ENCODE data around the gene LRCH1.

Gene LRCH1, protein sequence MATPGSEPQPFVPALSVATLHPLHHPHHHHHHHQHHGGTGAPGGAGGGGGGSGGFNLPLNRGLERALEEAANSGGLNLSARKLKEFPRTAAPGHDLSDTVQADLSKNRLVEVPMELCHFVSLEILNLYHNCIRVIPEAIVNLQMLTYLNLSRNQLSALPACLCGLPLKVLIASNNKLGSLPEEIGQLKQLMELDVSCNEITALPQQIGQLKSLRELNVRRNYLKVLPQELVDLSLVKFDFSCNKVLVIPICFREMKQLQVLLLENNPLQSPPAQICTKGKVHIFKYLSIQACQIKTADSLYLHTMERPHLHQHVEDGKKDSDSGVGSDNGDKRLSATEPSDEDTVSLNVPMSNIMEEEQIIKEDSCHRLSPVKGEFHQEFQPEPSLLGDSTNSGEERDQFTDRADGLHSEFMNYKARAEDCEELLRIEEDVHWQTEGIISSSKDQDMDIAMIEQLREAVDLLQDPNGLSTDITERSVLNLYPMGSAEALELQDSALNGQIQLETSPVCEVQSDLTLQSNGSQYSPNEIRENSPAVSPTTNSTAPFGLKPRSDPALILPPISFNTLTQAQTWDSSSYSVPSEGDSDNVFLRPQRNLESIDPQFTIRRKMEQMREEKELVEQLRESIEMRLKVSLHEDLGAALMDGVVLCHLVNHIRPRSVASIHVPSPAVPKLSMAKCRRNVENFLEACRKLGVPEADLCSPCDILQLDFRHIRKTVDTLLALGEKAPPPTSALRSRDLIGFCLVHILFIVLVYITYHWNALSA

DNA sequence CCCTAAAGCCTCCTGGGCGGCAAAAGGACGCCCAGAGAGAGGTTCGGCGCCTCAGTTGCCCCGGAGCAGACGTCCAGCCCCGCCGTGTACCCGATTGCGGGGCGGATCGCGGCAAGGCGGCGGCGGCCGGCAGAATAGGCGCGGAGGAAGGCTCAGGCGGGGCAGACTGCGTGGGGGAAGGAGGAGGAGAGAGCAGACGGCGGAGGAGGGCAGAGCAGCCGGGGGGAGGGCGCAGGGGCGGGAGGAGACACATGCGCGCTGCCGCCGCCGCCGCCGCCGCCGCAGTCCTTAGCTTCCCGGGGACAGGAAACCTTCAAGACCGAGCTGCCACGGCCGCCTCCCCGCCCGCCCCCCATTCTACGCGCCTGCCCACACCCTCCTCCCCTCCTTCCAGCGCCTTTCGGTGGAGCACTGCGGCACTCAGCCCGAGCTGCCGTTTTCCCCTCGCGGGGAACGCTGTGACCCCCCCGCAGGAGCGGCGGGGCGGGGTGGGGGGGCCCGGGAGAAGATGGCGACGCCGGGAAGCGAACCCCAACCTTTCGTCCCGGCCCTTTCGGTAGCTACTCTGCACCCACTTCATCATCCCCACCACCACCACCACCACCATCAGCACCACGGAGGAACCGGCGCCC, at the start of gene LRCH1:
Gene LRCH1, plus strand, starts transcription at position 282 of the 632 bp plus-strand sequence. Its CDS starts 227 bp downstream, at position 509.
- peak; percentile 85 to 89 for DNase-seq

DNA sequence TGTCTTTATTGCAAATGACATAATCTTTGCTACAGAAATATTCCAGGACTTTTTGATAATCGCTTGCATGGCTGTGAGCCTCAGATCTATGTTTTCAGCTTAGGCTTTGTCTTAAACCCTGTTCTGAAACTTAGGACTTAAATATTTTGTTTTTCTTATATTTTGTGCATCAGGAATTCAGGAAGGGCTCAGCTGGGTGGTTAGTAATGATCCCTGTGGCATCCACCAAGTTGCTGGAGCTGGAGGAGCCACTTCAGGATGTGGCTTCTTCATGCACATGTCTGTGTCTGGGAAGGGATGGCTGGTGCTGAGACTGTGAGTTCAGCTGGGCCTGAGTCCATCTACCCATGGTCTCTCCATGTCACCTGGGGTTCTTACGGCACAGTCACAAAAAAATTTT, 48.9 kb upstream of the LRCH1 start:
- no peak for DNase-seq

DNA sequence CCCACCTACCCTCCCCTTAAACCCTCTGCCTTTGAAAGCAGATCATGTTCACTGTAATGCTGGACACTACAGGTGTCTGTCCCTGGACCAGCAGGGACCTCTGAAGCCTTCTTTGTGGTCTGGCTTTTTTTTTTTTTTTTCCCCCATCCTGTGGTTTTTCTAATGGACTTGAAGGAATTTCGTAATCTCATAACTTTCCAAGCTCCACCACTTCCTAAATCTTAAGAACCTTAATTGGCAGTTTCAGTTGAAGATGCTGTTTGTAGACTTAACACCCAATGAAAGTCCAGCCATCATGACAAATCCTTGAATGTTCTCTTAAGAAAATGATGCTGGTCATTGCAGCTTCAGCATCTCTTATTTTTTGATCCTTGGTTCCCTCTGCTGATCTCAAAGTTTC, 45.0 kb upstream of the LRCH1 start:
- DNase-seq: no peak

DNA sequence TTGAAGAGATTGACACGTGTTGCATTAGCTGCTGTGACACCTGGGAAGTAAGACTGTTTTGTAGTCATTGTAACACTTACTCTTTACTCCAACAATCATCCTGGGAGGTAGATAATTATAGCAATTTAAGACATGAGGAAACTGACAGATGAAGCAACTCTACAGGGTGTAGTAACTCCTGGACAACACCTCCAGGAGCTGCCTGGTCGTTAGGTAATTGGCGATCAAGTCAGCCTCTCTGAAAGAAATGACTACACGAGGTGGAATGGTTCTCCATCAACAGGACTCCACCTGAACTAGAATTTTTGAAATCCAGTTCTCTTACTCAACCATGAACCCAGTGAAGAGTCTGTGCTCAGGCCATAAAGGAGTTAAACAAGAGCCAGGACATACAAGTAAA, 43.0 kb upstream of the LRCH1 start:
- DNase-seq: no peak

DNA sequence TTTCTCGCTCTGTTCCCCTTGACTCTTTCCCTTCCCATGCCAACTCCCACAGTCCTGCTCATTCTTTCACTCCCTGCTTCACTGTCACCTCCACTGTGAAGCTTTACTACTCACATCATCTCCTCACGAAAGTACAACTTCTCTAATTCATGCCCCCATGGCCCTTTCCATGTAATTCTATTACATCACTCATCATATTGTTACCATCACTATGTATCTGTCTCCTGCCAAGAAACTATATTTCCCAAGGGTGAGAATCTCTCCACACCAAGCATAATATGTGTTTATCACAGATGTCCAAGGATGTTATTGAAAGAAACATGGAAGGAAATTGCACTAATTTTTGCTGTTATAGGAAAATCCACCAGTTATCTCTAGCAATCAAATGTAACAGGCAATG, 37.2 kb upstream of the LRCH1 start:
- no peak for DNase-seq

DNA sequence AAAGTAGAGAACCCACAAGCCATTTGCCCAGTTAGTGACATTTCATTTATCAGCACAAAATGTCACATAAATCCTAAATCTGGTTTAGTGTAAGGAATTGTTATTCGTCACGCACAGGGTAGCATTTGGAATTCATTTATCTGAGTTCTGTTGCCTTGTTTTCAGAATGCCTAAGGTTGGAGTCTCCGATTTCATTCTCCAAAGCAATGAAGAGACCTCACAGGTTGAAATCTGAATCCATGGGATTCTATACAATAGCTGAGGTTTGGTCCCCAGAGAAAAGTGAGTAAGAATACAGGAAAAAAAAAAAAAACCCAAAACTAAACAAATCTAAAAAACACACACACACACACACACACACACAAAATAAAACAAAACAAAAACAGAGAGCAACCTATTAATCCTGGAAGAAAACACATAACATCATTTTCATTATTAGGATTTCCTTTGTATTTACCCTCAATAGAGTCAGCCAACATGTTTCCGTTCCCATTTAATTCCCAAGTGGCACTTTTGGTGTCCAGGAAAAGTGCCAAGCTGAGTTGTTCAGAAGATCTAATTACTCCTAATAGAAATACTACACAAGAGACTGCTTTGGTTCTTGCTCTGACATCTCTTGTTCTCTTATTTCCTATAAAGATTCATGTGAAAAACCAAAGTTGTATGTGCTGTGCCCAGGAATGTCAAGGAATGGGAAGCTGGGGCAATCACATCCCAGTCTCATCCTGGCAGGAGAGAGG, 36.2 kb upstream of the LRCH1 start:
- no peak for DNase-seq

DNA sequence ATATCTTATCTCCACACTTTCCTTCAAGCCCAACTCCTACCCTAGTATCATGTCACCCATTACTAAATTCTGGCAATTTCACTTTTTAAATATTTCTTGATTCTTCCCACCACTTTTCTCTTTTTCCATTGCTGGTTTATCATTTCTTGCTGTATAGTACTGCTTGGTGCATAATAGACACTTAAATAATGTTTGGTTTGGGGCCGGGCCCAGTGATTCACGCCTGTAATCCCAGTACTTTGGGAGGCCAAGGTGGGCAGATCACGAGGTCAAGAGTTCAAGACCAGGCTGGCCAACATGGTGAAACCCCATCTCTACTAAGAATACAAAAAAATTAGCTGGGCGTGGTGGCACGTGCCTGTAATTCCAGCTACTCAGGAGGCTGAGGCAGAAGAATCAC, 35.2 kb upstream of the LRCH1 start:
- peak in 1 of 2 donors; percentile 3 for DNase-seq

DNA sequence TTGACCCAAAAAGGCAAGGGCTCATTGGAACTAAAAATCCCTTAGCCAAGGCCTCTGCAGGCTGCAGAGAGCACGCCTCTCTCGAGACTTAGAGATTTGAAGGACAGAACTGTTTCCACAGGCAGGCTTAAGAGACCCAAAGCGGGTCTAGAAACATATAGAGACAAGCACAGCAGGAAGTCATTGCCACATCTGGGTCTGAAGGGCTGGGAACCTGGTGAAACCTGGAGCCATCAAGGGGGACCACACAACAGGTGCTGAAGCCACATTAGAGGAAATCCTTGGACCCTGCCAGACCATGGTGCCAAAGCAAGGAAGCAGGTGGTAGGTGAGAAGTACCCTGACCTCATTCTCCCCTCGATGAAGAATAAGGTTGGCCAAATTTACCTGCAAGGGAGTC, 33.8 kb upstream of the LRCH1 start:
- no peak for DNase-seq

DNA sequence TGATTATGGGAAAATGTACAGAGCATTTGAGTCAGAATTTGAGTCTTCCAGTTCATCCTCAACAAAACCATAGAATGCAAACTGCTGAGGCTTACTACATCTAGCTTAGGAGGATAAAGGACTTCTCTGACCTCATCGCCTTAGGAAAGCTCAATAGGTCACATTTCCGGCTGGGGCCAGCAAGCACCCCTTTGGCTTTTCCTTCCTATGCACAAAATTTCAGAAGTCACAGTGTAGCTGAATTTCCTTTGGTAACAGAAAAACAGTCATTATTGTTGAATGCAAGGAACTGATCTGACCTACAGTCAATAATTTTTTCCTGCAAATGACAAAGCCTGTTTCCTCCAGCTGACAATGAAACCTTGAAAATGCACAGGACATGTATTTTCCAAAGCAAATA, 32.8 kb upstream of the LRCH1 start:
- DNase-seq: no peak

DNA sequence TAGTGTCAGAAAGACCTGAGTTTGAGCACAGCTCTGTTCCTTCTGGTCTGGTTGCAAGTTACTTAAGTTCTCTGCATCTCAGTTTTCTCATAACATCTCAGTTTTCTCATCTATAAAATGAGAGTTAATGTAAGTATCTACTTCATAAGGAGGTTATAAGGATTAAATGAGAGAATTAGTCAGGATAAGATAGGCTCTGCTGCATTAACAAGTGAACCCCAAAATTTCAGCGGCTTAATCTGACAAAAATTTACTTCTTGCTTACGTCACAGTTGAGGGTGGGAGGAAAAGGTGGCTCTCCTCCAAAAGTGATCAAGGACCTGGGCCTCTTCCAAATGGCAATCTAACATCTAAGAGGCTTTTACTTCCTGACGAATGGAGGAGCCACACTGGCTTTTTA, 31.5 kb upstream of the LRCH1 start:
- DNase-seq: no peak

DNA sequence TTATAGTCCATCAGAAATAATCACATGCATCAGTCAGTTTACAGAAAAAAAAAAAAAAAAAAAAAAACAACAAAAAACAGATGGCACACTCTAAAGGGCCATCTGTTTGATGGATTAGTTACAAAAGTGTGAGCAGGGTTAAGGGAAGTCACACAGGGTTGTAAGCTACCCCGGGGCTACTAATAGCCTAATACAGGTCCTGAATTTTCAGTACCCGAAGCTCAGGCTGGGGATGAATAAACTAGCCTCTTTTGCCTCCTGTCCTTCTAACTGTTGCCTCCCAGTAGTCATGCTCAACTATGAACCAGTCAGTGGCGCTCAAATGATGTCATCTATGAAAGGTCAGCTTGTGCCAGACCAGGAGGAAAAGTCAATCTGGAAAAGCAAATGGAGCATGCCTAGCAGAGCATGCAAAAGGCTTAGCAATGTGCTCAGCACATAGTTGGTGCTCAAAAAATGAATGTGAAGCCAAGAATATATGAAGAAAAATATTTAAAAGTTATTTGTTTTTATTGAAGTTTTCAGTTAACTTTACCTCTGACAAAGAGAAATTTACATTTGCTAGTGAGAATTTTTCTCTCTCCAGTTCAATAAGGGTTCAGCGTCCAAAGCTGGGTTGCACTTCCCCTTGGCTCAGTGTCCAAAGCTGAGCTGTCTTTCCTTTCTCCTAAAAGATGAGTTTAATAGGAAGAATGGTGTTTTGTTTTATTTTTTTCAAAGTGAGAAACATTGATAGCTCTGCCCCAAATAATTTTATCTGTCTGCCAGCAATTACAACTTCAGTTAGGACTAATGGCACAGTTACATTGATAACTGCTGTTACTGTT, 30.8 kb upstream of the LRCH1 start:
- no peak for DNase-seq

DNA sequence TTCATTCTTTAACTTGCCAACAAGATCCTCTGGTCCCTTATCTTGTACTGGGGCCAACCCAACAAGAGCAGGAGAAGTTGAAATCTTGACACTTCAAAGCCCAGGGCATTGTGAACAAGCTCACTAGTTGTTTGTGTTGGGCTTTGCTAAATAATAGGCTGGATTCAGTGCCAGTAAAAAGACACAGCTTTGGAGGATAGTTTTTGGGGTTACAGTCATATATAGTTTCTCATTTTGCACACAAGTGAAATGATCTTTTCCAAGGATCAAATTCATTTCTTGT, 30.3 kb upstream of the LRCH1 start:
- no peak for DNase-seq

DNA sequence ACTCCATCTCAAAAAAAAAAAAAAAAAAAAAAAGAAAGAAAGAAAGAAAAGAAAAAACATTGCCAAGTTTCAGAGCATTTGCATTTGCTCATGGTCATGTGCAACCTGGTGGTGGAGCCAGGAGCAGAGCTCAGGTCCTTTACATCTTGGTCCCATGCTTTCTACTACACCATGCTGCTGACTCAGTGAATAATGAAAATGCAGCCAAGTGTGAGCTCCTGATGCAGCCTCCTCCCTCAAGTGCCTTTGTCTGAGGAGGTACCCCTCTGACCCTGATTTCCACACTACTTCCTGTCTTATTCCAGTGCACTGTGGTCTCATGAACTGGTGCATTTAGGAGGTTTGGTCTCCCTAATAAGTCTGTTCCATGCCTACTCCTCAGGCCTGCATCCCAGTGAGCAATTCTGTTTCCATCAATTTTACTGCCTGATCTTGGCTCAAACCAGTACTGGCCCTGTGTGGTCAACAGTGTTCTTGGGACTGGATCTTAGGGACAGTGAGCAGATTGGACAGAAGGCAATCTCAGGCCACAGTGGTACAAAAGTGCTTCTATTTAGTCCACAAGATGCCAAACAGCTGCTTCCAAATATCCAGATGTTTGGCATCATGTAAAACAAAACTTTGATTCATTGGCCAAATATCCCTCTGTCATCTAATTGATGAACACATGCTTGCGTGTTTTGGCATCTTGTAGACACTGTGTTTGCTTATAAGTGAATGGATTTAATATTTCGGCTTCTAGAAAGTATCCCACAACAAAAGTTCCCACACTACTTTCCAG, 28.8 kb upstream of the LRCH1 start:
- DNase-seq: no peak

DNA sequence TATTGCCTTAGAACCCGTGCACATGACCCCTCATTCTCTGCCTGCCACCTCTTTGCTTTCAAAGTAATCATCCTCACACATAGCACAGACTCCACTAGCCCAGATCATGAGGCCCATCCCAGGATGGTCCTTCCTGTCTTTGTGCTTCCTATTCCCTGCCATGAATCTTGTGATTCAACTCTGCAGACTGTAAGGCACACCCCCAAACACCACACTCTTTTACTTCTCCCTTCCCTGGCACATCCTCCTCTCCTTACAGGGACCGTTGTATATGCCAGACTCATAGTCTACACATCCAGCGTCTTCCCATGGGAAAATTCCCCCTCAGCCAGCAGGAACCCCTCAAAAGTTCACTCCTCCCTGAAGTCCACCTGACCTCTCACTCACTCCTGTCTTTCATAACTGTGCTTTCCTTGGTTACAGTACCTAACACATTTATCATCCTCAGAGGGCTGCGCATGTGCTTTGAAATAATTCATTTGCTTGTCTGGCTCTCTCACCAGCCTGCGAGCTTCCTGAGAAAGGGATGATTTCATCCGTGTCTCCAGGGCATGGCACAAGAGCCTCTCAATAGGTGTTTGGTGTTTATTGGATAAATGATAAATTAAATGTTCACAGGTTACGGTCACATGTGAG, 26.8 kb upstream of the LRCH1 start:
- no peak for DNase-seq

DNA sequence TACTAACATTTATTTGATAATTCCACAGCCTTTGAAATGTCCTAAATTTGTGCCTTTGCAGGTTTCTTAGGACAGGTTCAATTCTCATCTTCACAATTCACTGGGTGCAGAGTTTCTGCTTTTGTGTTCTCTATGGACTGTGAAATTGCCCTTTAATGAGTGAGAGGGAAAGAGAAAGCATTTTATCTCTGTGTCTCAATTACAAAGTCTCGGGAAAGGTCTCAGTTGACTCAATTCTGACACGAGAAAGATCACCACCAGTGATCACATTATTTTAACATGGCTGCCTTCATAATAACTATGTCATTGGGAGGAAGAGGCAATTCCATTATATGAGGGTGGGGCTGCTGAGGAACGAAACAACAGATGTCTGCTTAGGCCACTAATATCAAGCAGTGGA, 26.2 kb upstream of the LRCH1 start:
- no peak for DNase-seq

DNA sequence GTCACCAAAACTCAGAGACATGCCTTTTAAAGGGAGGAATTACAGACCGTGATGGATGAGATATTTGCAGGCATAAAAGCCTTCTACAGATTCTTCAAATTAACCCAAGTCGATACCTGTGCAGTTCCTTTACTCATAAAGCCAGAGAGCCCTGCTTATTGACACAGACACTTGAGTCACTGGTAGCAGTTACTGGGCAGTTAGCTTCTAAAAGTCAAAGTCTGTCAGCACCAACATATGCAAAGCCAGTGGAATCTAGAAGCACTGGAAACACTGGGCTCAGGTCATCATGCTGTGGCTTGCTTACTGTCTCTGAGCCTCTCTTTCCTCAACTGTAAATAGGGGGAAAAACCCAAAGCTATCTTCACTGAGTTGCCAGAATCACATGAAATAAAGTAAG, 25.7 kb upstream of the LRCH1 start:
- DNase-seq: no peak

DNA sequence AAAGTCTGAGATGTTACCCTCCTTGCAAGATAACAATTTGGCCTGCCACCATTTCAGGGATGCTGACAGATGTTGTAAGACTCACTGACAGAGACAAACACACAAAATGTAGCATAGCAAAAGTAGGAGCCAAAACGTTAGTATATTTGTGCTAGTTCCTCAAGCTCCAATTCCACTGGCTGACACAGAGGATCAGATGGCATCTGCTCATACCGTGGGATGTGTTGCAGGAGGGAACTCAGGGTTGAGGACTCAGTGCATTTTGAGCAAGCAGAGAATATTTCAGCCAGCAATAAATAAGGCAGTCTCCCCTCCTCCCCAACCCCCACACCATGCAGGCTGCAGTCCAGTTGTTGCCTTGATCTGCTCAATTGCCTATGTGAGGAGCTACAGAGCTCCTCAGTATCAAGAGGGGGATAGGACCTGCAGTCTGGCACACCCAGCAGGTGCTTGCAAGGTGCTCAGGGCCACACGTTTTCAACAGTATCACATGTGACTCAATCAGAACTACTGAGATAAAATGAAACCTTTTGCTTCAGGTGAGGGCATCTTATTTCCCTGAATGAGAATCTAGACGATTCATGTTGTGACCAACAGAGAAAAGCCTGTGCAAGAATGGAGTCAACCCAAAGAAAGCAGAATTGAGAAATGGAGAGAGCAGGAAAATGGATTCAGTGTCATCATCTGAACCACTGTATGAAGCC, 23.6 kb upstream of the LRCH1 start:
- DNase-seq: no peak

DNA sequence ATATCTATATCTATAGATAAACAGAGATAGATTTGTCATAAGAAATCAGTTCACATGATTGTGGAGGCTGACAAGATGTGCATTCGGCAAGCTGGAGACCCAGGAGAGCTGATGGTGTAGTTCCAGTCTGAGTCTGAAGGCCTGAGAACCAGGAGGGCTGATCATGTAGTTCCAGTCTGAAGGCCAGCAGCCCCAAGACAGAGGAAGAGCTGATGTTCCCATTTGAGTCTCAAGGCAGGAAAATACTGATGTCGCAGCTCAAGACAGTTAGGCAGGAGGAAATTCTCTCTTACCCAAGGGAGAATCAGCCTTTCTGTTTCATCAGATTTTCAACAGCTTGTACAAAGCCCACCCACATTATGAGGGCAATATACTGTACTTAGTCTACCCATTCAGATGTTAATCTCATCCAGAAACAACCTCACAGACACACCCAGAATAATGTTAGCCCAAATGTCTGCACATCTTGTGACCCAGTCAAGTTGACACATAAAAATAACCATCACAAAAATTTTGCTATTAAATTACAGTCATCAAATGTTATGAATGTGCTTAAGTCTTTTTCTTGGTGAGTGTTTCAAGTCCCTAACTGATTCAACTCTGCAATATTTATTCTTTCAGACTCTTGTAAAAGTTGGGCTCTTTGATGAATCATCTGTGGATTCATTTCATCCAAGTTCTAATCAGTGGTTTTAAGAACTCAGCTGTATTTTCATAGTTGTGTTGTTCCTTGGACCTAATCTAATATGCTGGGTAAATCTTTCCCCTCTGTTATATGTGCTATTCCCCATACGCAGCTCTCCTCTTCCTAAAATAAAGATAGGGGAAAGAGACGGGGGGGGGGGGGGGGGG, 22.7 kb upstream of the LRCH1 start:
- no peak for DNase-seq

DNA sequence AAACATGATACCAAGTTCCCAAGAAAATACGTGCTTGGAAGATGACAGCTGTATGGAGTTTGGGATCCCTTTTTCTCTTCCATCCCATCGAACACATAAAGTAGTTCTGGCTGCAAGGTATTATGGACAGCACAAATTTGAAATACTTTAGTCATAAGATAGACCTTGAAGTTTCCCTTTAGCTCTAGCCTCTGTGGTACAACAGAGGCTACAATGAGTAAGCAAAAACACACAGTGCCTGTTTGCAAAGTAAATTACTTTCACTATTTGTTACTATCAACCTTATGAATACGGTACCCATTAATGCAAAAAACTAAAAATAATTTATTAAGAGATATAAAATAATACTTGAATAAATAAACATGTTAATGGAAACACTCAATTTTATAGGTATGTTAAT, 21.0 kb upstream of the LRCH1 start:
- no peak for DNase-seq

DNA sequence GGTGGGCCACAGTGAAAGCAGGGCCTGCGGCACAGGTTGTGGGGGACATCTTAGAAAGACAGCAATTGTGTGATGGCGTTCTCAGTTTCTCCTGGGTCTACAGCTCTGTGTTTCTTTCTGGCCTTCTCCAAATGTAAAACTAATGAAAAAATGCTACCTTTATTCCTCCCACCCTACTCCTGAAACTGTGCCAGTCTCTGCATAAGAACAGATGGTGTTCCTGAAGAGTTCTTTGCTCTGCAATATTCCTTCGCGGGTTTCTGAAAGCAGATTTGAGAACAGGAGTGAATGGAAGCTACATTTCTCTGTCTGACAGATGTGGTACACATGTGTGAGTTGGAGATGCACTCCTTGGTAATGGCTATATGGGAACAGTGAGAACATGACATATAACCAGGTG, 18.0 kb upstream of the LRCH1 start:
- DNase-seq: no peak

Data from stimulated activated CD4-positive, alpha-beta T cell treated with anti-CD3 and anti-CD28 coated beads, Interleukin-2, amount 100 ng/mL, for 24 hours (primary cell).